Esophagus squamous epithelium (tissue), 4 donors: ENCODE results near the gene CSNK2B.

Experiments
- POLR2A ChIP-seq, 4 donors: fragments of 450-650 bp; IDR thresholded peaks; one replicate each; pipeline ENCODE4 v1.6.1; 2017; ENCODE audit warnings: antibody characterized with exemption in 4 of 4, mild to moderate bottlenecking in 4 of 4, moderate library complexity in 3 of 4
- TF ChIP-seq, protein P1 (sequence below), 6 experiments: fragments of 450-650 bp in 4 of 6; fragments of 200-600 bp in 2 of 6; sonication (generic) in 2 of 6; IDR thresholded peaks; one replicate each; pipeline ENCODE4 v1.5.1; 2016 to 2019; ENCODE audit warnings: antibody characterized with exemption in 6 of 6, mild to moderate bottlenecking in 4 of 6, moderate library complexity in 4 of 6

DNA sequence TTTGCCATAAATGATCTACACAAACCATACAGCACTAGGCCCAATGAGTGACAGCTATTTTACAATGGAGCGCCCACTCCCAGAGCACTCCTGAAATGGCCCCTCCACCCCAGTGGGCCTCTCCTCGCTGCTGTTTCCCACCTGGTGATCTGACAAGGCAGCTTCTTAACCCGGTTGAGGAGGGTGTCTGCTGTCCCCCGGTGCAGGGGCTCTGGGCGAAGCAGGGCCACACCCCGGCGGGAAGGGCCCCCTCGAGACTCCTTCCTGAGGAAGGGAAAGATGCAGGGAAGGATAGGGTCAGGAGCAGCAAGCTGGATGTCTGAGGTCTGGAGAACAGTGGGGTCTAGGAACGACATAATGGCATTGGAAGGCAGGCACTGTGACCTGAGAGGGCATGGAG lies 27.0 kb downstream of the CSNK2B start:
- no peak for TF ChIP-seq POLR2A (IDR thresholded peaks at IDR 0.05)
- TF ChIP-seq, protein P1, sequence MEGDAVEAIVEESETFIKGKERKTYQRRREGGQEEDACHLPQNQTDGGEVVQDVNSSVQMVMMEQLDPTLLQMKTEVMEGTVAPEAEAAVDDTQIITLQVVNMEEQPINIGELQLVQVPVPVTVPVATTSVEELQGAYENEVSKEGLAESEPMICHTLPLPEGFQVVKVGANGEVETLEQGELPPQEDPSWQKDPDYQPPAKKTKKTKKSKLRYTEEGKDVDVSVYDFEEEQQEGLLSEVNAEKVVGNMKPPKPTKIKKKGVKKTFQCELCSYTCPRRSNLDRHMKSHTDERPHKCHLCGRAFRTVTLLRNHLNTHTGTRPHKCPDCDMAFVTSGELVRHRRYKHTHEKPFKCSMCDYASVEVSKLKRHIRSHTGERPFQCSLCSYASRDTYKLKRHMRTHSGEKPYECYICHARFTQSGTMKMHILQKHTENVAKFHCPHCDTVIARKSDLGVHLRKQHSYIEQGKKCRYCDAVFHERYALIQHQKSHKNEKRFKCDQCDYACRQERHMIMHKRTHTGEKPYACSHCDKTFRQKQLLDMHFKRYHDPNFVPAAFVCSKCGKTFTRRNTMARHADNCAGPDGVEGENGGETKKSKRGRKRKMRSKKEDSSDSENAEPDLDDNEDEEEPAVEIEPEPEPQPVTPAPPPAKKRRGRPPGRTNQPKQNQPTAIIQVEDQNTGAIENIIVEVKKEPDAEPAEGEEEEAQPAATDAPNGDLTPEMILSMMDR (IDR thresholded peaks at IDR 0.05), result no peak
